Hepatocyte (in vitro differentiated cells): ENCODE results near the gene YJEFN3. TPM values are rescaled to one million over a fixed set of nuclear protein-coding genes. Genes with fewer than 3 reads are reported as not detected.

Experiments used
- DNase-seq: peaks from one replicate; pipeline ENCODE4 v3.0.0-alpha.2; 2016; ENCODE audit warnings: low spot score
- H2AFZ ChIP-seq: fragments of 200-600 bp; sonication (generic); 2 replicates; pipeline ENCODE4 v1.6.0; 2016; ENCODE audit warnings: antibody characterized with exemption, mild to moderate bottlenecking
- H3K27ac ChIP-seq: fragments of 200-600 bp; sonication (generic); 2 replicates; pipeline ENCODE4 v1.5.1; 2016; ENCODE audit warnings: mild to moderate bottlenecking
- H3K27me3 ChIP-seq: fragments of 200-600 bp; sonication (generic); 2 replicates; pipeline ENCODE4 v1.6.1; 2016
- H3K36me3 ChIP-seq: fragments of 200-600 bp; sonication (generic); replicated peaks from 2 replicates; pipeline ENCODE4 v1.5.1; 2016; ENCODE audit warnings: low read depth; ENCODE audit not compliant: insufficient read depth
- H3K4me1 ChIP-seq: fragments of 200-600 bp; sonication (generic); 2 replicates; pipeline ENCODE4 v1.5.1; 2016; ENCODE audit warnings: mild to moderate bottlenecking, moderate library complexity; ENCODE audit not compliant: insufficient read depth
- H3K4me2 ChIP-seq: fragments of 200-600 bp; sonication (generic); 2 replicates; pipeline ENCODE4 v1.6.0; 2016
- H3K4me3 ChIP-seq: fragments of 200-600 bp; sonication (generic); 2 replicates; pipeline ENCODE4 v1.5.1; 2016; ENCODE audit warnings: mild to moderate bottlenecking
- H3K79me2 ChIP-seq: fragments of 200-600 bp; sonication (generic); 2 replicates; pipeline ENCODE4 v1.6.0; 2017; ENCODE audit warnings: mild to moderate bottlenecking
- H3K9me2 ChIP-seq: fragments of 200-600 bp; sonication (generic); replicated peaks from 2 replicates; pipeline ENCODE4 v1.6.0; 2017; ENCODE audit warnings: mild to moderate bottlenecking; ENCODE audit not compliant: insufficient read depth
- H3K9me3 ChIP-seq: fragments of 200-600 bp; sonication (generic); 2 replicates; pipeline ENCODE4 v1.5.1; 2016; ENCODE audit warnings: low read depth, mild to moderate bottlenecking
- H4K20me1 ChIP-seq: fragments of 200-600 bp; sonication (generic); 2 replicates; pipeline ENCODE4 v1.6.0; 2016; ENCODE audit warnings: mild to moderate bottlenecking; ENCODE audit not compliant: insufficient read depth, poor library complexity, severe bottlenecking
- EZH2 ChIP-seq: fragments of 200-600 bp; sonication (generic); IDR thresholded peaks from 2 replicates; pipeline ENCODE4 v1.6.1; 2016; ENCODE audit warnings: antibody characterized with exemption, mild to moderate bottlenecking, borderline replicate concordance
- EZH2phosphoT487 ChIP-seq: fragments of 200-600 bp; sonication (generic); IDR thresholded peaks from one replicate; pipeline ENCODE4 v1.6.1; 2018; ENCODE audit warnings: antibody characterized with exemption, mild to moderate bottlenecking, low read depth, moderate library complexity; ENCODE audit not compliant: unreplicated experiment, severe bottlenecking
- WGBS: methylation state at CpG from one replicate; pipeline ENCODE4 v1.1.6; 2016; ENCODE audit warnings: low lambda C conversion rate; ENCODE audit errors: missing lambda C conversion rate; 5-methylcytosine and 5-hydroxymethylcytosine counted together
- polyA plus RNA-seq: library from polyadenylated mRNA; unstranded; fragments of >200 nt; fragmentation: Nextera tagmentation; extraction: Ambion mirVana; gene quantifications from 2 replicates; pipeline ENCODE4 v1.2.1, GENCODE V29; 2016
- total RNA-seq: library from RNA; depleted of rRNA; stranded (reverse); fragments of >200 nt; gene quantifications from 2 replicates; pipeline ENCODE4 v1.2.3, GENCODE V29; 2014
- TF ChIP-seq, protein P1 (sequence below): fragments of 200-600 bp; sonication (generic); IDR thresholded peaks from 2 replicates; pipeline ENCODE4 v1.5.1; 2016; ENCODE audit warnings: antibody characterized with exemption, mild to moderate bottlenecking; ENCODE audit not compliant: poor library complexity

Gene YJEFN3
- total and polyA plus RNA-seq, 2 experiments from 2014 or later: 3.0 to 12.5 TPM

DNA sequence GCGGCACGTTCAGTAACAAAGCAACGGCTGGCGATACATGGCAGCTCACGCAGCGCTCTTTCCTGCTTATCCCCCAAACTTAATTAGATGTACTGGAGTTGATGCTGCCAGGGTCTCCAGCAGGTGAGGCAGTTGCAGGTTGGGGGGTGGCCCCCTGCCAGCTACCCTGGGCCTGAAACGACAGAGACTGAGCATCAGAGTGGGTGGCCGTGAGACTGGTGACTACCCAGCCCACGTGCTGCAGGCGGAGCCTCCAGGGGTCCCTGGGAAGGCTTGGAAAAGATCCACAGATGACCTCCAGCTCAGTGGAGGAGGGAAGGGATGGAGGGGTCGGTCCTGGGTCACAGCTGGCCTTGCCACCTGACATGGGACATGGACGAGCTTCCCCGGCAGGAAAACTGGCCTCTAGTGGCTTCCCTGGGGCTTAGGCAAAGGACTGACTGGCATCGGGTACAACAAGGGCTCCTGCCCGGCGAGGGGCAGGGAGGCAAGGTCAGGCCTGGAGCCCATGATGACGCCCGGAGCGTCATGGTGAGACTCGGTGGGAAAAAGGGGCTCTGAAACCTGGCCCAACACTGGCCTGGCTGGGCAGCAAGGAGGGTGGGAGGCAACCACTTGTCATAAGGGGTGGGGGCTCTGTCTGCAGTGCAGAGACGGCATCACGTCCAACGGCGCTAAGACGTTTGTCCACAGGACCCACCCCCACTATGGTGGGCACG is 33.4 kb downstream of the YJEFN3 start:
- Histone ChIP-seq H3K4me3 (no peak overlapping the region), H3K27ac (no peak overlapping the region), H3K36me3 (no peaks in the 10 kb centered on the region), H3K9me2 (no peaks in the 10 kb centered on the region), H3K4me1 (no peaks in the 10 kb centered on the region), H3K9me3 (no peaks in the 10 kb centered on the region), H2AFZ (no peak overlapping the region), H3K27me3 (no peaks in the 10 kb centered on the region), H3K4me2 (no peak overlapping the region), H4K20me1 (no peaks in the 10 kb centered on the region), H3K79me2 (no peaks in the 10 kb centered on the region)
- no peak for DNase-seq
- 91% methylated on average over 26 of the region's 26 CpGs for WGBS
- TF ChIP-seq, protein P1, sequence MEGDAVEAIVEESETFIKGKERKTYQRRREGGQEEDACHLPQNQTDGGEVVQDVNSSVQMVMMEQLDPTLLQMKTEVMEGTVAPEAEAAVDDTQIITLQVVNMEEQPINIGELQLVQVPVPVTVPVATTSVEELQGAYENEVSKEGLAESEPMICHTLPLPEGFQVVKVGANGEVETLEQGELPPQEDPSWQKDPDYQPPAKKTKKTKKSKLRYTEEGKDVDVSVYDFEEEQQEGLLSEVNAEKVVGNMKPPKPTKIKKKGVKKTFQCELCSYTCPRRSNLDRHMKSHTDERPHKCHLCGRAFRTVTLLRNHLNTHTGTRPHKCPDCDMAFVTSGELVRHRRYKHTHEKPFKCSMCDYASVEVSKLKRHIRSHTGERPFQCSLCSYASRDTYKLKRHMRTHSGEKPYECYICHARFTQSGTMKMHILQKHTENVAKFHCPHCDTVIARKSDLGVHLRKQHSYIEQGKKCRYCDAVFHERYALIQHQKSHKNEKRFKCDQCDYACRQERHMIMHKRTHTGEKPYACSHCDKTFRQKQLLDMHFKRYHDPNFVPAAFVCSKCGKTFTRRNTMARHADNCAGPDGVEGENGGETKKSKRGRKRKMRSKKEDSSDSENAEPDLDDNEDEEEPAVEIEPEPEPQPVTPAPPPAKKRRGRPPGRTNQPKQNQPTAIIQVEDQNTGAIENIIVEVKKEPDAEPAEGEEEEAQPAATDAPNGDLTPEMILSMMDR: no peak
- TF ChIP-seq EZH2: no peak
- no peak for TF ChIP-seq EZH2phosphoT487

DNA sequence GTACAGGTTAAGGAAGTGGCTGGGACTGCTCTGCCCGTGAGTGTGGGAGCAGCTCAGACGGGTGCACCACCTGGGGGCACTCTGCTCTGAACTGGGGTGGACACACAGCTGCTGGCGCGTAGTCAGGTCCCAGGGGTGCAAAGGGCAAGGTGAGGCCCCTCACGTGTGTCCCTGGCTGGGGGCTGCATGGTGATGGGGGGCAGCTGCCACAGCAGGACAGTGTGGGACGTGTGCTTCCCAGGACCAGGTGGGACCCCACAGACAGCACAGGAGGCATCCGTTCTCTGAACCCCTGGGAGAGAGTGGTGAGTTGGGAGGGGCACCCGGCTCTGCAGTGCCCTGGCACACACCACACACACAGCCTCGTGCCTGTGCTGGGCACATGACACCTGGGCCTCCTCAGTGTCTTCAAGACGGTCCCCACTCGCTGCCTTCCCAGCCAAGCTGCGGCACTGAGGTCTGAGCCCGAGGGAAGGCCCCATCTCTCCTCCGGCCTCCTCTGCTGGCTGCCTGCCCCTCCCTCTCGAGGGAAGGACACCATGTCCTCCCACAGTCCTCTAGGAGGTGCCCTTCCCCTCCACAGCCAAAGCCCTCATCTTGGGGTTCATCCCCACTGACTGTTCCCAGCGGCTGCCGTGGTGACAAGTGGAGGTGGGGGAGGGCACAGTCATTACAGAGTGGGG is 34.1 kb downstream of the YJEFN3 start:
- Histone ChIP-seq H3K27ac (no peak overlapping the region), H3K9me2 (no peaks in the 10 kb centered on the region), H3K27me3 (no peaks in the 10 kb centered on the region), H3K9me3 (no peaks in the 10 kb centered on the region), H3K36me3 (no peaks in the 10 kb centered on the region), H2AFZ (no peak overlapping the region), H3K4me1 (no peaks in the 10 kb centered on the region), H3K4me2 (no peak overlapping the region), H4K20me1 (no peaks in the 10 kb centered on the region), H3K79me2 (no peaks in the 10 kb centered on the region), H3K4me3 (no peak overlapping the region)
- 91% methylated on average over 17 of the region's 17 CpGs for WGBS
- no peak for DNase-seq
- TF ChIP-seq EZH2 (no peak), EZH2phosphoT487 (no peak)
- TF ChIP-seq, protein P1: no peak

DNA sequence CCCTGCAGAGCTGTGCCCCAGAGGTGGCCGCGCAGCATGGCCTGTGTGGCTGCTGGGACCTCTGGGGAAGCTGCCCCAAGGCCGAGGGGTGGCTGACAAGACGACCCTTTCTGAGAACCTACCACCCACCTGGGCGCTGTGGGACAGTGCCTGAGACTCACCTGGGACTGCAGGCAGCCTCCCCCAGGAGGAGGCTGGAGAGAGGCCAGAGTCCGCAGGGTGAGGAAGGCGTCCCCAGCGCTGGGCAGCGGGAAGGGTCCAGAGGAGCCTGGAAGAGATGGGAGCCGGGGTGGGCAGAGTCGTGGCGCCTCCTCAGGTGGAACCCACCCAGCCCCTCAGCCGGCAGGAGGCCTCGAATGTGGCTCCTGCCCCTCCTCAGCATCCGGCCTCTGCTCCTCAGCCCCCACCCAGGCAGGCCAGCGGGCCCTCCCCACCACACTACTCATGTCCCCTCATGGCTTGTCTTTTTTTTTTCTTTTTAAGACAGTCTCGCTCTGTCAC is 34.7 kb downstream of the YJEFN3 start:
- Histone ChIP-seq H3K27me3 (no peaks in the 10 kb centered on the region), H3K9me3 (no peaks in the 10 kb centered on the region), H3K79me2 (no peaks in the 10 kb centered on the region), H3K4me2 (no peak overlapping the region), H3K4me1 (no peaks in the 10 kb centered on the region), H3K9me2 (no peaks in the 10 kb centered on the region), H4K20me1 (no peaks in the 10 kb centered on the region), H2AFZ (no peak overlapping the region), H3K27ac (no peak overlapping the region), H3K36me3 (no peaks in the 10 kb centered on the region), H3K4me3 (no peak overlapping the region)
- no peak for DNase-seq
- TF ChIP-seq, protein P1: no peak
- TF ChIP-seq EZH2phosphoT487 (no peak), EZH2 (no peak)
- WGBS: 96% methylated on average over 17 of the region's 17 CpGs
